Thyroid gland (tissue), 4 donors: ENCODE measurements around the gene PHACTR1. TPM values are rescaled to one million over a fixed set of nuclear protein-coding genes. Genes with fewer than 3 reads are reported as not detected.
A peak's percentile ranks its signal among the peaks of the same experiment; 100 is the strongest.

Experiments used
- DNase-seq, 2 donors: peaks; one replicate each; pipeline ENCODE4 v3.0.0-alpha.2; 2019
- H3K27ac ChIP-seq, 3 donors: fragments of 200-600 bp; sonication (generic); 1 replicate in 2 of 3; 2 replicates in 1 of 3; pipeline ENCODE4 v1.5.1; 2016 to 2019; ENCODE audit warnings: mild to moderate bottlenecking in 1 of 3, moderate library complexity in 1 of 3
- H3K27me3 ChIP-seq: fragments of 200-600 bp; sonication (generic); one replicate; pipeline ENCODE4 v1.5.1; 2019
- H3K36me3 ChIP-seq, 2 donors: fragments of 200-600 bp; sonication (generic); one replicate each; pipeline ENCODE4 v1.5.1; 2016 to 2019
- H3K4me1 ChIP-seq, 2 donors: fragments of 200-600 bp; sonication (generic); one replicate each; pipeline ENCODE4 v1.5.1; 2017 to 2019
- H3K4me3 ChIP-seq, 3 donors: fragments of 200-600 bp; sonication (generic); replicated peaks in 1 of 3; 1 replicate in 2 of 3; 2 replicates in 1 of 3; pipeline ENCODE4 v1.5.1; 2016; ENCODE audit warnings: mild to moderate bottlenecking in 1 of 3
- H3K9me3 ChIP-seq: fragments of 200-600 bp; sonication (generic); one replicate; pipeline ENCODE4 v1.5.1; 2017
- POLR2A ChIP-seq, 2 donors: fragments of 450-650 bp; IDR thresholded peaks; one replicate each; pipeline ENCODE4 v1.6.1; 2017; ENCODE audit warnings: antibody characterized with exemption in 2 of 2, mild to moderate bottlenecking in 2 of 2, moderate library complexity in 1 of 2
- WGBS, 2 donors: methylation state at CpG; one replicate each; pipeline ENCODE4 v1.1.5; 2017; 5-methylcytosine and 5-hydroxymethylcytosine counted together
- intact Hi-C: fragments of 100-400 bp; cut with DNase I; formaldehyde crosslinking; loops from one replicate; pipeline ENCODE4 v1.15.1; 2023
- total RNA-seq, 4 donors: library from RNA; depleted of rRNA; stranded (reverse); fragments of >200 nt; gene quantifications; one replicate each; pipeline ENCODE4 v1.2.3, GENCODE V29; 2016
- TF ChIP-seq, protein P1 (sequence below), 6 experiments: fragments of 200-600 bp in 3 of 6; fragments of 450-650 bp in 3 of 6; sonication (generic) in 3 of 6; IDR thresholded peaks; one replicate each; pipeline ENCODE4 v1.5.1; 2016 to 2019; ENCODE audit warnings: antibody characterized with exemption in 6 of 6, mild to moderate bottlenecking in 2 of 6, inconsistent platforms in 1 of 6, moderate library complexity in 1 of 6

The PHACTR1 gene
- total RNA-seq, 4 donors from 2014 or later: 2.9 to 8.6 (median 4.4) TPM

DNA sequence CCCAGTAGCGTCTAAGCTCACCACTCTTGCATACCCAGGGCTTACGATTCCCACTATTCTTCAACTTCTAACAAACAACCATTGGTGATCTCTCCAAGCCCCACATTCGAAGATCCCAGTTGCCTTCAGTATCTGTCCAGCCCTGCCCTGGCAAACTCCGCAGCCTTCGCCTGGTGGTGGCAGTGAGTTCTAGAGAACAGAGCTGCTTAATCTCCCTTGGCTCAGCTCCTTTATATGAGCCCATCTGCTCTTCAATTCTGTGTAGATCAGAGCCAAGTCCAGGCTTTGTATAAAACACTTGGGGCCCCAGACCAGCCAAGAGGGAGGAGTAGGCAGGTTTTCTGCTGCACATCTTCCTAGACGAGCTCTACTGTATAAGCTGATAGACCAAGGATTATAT is 193.3 kb downstream of the PHACTR1 start:
- Histone ChIP-seq H3K4me3 (no peak overlapping the region), H3K4me1 (no peaks in the 10 kb centered on the region), H3K27me3 (no peaks in the 10 kb centered on the region), H3K27ac (no peak overlapping the region), H3K36me3 (no peaks in the 10 kb centered on the region), H3K9me3 (no peaks in the 10 kb centered on the region)
- 87 to 88% methylated on average over 6 of the region's 6 CpGs for WGBS, 2 donors
- DNase-seq: no peak
- intact Hi-C loops: loop anchor here (5.0 kb wide), 1 partner anchor 422 kb away; no protein-coding TSS in a partner anchor
- TF ChIP-seq, protein P1, sequence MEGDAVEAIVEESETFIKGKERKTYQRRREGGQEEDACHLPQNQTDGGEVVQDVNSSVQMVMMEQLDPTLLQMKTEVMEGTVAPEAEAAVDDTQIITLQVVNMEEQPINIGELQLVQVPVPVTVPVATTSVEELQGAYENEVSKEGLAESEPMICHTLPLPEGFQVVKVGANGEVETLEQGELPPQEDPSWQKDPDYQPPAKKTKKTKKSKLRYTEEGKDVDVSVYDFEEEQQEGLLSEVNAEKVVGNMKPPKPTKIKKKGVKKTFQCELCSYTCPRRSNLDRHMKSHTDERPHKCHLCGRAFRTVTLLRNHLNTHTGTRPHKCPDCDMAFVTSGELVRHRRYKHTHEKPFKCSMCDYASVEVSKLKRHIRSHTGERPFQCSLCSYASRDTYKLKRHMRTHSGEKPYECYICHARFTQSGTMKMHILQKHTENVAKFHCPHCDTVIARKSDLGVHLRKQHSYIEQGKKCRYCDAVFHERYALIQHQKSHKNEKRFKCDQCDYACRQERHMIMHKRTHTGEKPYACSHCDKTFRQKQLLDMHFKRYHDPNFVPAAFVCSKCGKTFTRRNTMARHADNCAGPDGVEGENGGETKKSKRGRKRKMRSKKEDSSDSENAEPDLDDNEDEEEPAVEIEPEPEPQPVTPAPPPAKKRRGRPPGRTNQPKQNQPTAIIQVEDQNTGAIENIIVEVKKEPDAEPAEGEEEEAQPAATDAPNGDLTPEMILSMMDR (IDR thresholded peaks at IDR 0.05): no peak
- no peak for TF ChIP-seq POLR2A (IDR thresholded peaks at IDR 0.05)

DNA sequence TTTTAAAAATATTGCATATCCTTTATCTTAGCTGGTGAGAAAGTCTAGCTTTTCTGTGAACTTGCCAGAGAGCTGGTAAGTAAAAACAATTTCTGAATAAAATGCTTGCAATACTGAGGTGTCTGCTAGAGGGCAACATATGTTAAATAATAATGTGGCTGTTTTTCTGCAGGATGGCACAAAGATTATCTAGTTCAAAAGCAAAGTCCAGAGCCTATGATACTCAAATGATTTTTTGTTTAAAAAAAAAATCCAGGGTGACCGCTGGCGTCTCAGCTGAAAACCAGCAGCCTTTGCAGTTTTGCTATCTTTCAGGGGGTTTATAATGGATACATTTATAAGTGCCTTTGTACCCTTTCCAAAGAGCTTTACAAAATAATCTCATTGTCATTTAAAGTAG is 194.9 kb downstream of the PHACTR1 start:
- WGBS, 2 donors: 18 to 37% methylated on average over 2 of the region's 2 CpGs
- Histone ChIP-seq H3K36me3 (no peaks in the 10 kb centered on the region), H3K27ac (no peak overlapping the region), H3K9me3 (no peaks in the 10 kb centered on the region), H3K27me3 (no peaks in the 10 kb centered on the region), H3K4me3 (no peak overlapping the region), H3K4me1 (no peaks in the 10 kb centered on the region)
- TF ChIP-seq, protein P1 (IDR thresholded peaks at IDR 0.05): peak in 4 of 6 experiments; percentile 26 to 76 (median 66)
- no peak for TF ChIP-seq POLR2A (IDR thresholded peaks at IDR 0.05)
- intact Hi-C loops: loop anchor here (5.0 kb wide), 1 partner anchor 421 kb away; no protein-coding TSS in a partner anchor
- no peak for DNase-seq

DNA sequence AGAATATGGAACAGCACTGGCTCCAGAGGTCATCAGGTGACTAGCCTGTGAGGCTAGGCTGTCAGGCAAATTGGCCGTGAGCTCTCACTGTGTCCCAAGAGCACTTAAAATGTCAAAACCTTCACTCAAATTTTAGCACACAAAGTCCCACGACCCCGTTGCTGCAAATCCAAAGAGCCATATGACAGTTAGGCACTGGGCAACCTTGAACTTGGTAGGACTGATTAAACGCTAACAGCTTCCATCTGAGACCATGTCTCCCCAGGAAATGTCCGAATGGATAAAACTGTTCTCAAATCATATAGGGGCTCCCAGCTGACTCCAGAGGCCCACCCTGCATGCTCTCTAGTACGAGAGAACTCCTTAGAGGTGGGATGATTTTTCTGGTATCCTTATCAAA is 196.6 kb downstream of the PHACTR1 start:
- no peak for DNase-seq
- WGBS, 2 donors: 79 to 87% methylated on average over 6 of the region's 6 CpGs
- no peaks in the 10 kb centered on the region for H3K27me3 ChIP-seq
- H3K9me3 ChIP-seq: no peaks in the 10 kb centered on the region
- H3K27ac ChIP-seq: no peak overlapping the region
- H3K4me3 ChIP-seq: no peak overlapping the region
- no peak for TF ChIP-seq POLR2A (IDR thresholded peaks at IDR 0.05)
- TF ChIP-seq, protein P1 (IDR thresholded peaks at IDR 0.05): no peak
- H3K4me1 ChIP-seq: no peaks in the 10 kb centered on the region
- intact Hi-C loops: loop anchor here (5.0 kb wide), 1 partner anchor 419 kb away; no protein-coding TSS in a partner anchor
- H3K36me3 ChIP-seq: no peaks in the 10 kb centered on the region

DNA sequence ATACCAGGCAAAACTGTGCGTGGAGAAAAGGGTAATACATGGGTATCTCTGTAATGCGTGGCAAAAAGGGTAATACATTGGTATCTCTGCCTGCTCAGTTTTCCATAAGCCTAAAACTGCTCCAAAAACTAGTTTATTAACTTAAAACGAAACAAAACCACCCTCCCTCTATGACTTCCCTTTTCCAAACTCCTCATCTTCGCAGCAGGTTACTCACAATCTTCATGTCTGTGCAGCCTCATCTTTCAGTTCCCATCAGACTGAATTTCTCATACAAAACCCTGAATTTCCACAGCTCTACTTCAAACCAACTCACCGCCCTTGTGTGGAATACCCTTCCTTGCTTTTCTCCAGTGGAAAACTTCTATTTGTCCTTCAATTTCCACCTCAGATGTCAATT is 199.4 kb downstream of the PHACTR1 start:
- intact Hi-C loops: no loop called here
- whole genome bisulfite sequencing, 2 donors: 87 to 92% methylated on average over 5 of the region's 5 CpGs

DNA sequence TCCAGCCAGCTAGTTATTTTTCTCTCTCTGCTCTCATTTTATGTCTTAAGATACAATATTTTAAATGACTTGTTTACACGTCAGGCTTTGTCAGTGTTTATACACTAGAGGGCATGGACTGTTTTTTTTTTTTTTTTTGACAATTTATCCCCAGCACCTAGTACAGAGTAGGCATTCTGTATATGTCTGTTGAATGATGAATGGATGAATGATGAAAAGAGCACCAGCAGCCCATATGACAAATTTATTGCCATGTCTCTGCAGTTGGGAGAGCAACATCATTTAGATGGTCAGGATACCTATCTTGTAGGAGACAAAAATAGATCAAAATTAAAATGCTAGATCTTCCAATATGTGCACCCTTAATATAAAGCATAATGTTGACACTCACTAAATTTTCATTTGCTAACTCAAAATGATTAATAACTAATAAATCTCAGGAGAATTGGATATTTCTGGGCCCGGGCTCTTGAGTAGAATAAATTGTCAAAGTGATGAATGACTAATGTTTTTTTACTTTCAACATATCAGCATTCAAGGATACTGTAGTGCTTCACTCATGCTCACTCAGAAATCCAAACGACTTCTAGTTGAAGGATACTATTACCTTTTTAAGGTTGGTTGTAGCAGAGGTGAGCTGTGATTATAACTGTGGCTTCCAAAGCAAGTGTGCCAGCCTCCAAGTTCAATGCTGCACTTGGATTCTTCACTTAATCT is 200.0 kb downstream of the PHACTR1 start:
- Histone ChIP-seq H3K27ac (no peak overlapping the region), H3K36me3 (no peaks in the 10 kb centered on the region), H3K27me3 (no peaks in the 10 kb centered on the region), H3K4me3 (no peak overlapping the region), H3K4me1 (no peaks in the 10 kb centered on the region), H3K9me3 (no peaks in the 10 kb centered on the region)
- DNase-seq: no peak
- 69% methylated on average over 3 of the region's 3 CpGs for WGBS, 2 donors
- intact Hi-C loops: no loop called here
- no peak for TF ChIP-seq POLR2A (IDR thresholded peaks at IDR 0.05)
- TF ChIP-seq, protein P1 (IDR thresholded peaks at IDR 0.05): no peak

More for the DNA sequence above, 199.4 kb downstream of the PHACTR1 start:
- TF ChIP-seq POLR2A (IDR thresholded peaks at IDR 0.05): no peak
- TF ChIP-seq, protein P1 (IDR thresholded peaks at IDR 0.05): no peak
- Histone ChIP-seq H3K36me3 (no peaks in the 10 kb centered on the region), H3K9me3 (no peaks in the 10 kb centered on the region), H3K27me3 (no peaks in the 10 kb centered on the region), H3K4me3 (no peak overlapping the region), H3K4me1 (no peaks in the 10 kb centered on the region), H3K27ac (no peak overlapping the region)
- no peak for DNase-seq
